Panc1 (cell line): ENCODE data around the gene ATP1B3. TPM values are rescaled to one million over a fixed set of nuclear protein-coding genes. Genes with fewer than 3 reads are reported as not detected.

ENCODE experiments used
- ATAC-seq: fragments of 200-7000 bp; cut with Tn5 transposase; 2 replicates; pipeline ENCODE4 v1.9.1; 2020; ENCODE audit warnings: mild to moderate bottlenecking, moderate library complexity
- BruUV-seq: library from RNA; stranded (reverse); fragments of 400-500 nt; replicated peaks from 2 replicates; lab custom pipeline; 2021; lab: Mats Ljungman, UMichigan
- CTCF ChIA-PET: fragments of 300-600 bp; sonication (Branson Sonifier 250); formaldehyde crosslinking; loops from one replicate; lab custom pipeline; 2022; ENCODE audit warnings: antibody characterized with exemption; lab: Charles Lee
- POLR2A ChIA-PET: fragments of 300-600 bp; sonication (Branson Sonifier 250); formaldehyde crosslinking; loops from one replicate; lab custom pipeline; 2022; ENCODE audit warnings: antibody characterized with exemption; lab: Charles Lee
- DNase-seq: peaks from one replicate; pipeline ENCODE4 v3.0.0-alpha.2; 2010; ENCODE audit warnings: low read depth, low spot score
- H3K27ac ChIP-seq: 2 replicates; pipeline ENCODE4 v1.5.1; 2011; ENCODE audit warnings: mild to moderate bottlenecking, low read length, inconsistent platforms
- H3K27me3 ChIP-seq: fragments of 200-500 bp; sonication (Bioruptor generic); 2 replicates; pipeline ENCODE4 v1.6.0; 2014; ENCODE audit warnings: low read length, inconsistent platforms; ENCODE audit not compliant: control insufficient read depth, insufficient read depth
- H3K36me3 ChIP-seq: fragments of 200-500 bp; sonication (Bioruptor generic); 2 replicates; pipeline ENCODE4 v1.5.1; 2014; ENCODE audit warnings: inconsistent platforms, mild to moderate bottlenecking, low read length, moderate library complexity; ENCODE audit not compliant: control insufficient read depth, insufficient read depth
- H3K4me1 ChIP-seq: 2 replicates; pipeline ENCODE4 v1.5.1; 2011; ENCODE audit warnings: inconsistent platforms, mild to moderate bottlenecking, low read length, moderate library complexity; ENCODE audit not compliant: control insufficient read depth, insufficient read depth
- H3K4me3 ChIP-seq, 2 experiments: 2 replicates each; pipeline ENCODE4 v1.5.1; 2011 to 2012; ENCODE audit warnings: low read depth in 2 of 2, low read length in 2 of 2, mild to moderate bottlenecking in 2 of 2, inconsistent platforms in 1 of 2, moderate library complexity in 1 of 2
- H3K9me3 ChIP-seq: fragments of 200-500 bp; sonication (Bioruptor generic); 2 replicates; pipeline ENCODE4 v1.5.1; 2014; ENCODE audit warnings: low read depth, mild to moderate bottlenecking, inconsistent platforms, low read length, moderate library complexity; ENCODE audit not compliant: control insufficient read depth, insufficient read depth
- POLR2AphosphoS5 ChIP-seq: IDR thresholded peaks from 2 replicates; pipeline ENCODE4 v1.6.1; 2012; ENCODE audit warnings: mild to moderate bottlenecking, low read depth, low read length, moderate library complexity
- SIN3A ChIP-seq: IDR thresholded peaks from 2 replicates; pipeline ENCODE4 v1.6.1; 2012; ENCODE audit warnings: low read depth, mild to moderate bottlenecking, low read length, moderate library complexity, borderline replicate concordance; ENCODE audit not compliant: insufficient read depth
- TCF7L2 ChIP-seq: IDR thresholded peaks from 2 replicates; pipeline ENCODE4 v1.6.1; 2011; ENCODE audit warnings: mild to moderate bottlenecking, low read depth, low read length, inconsistent platforms
- in situ Hi-C: cut with HindIII; loops from 2 replicates; pipeline ENCODE4 v1.10.0; 2016; ENCODE audit warnings: low sequenced_read_pairs, low pct_unique_long_range_greater_than_20kb
- intact Hi-C: fragments of 100-400 bp; cut with micrococcal nuclease; formaldehyde crosslinking; loops from one replicate; pipeline ENCODE4 v1.10.0; 2022; ENCODE audit not compliant: unreplicated experiment
- total RNA-seq: library from RNA; stranded (reverse); gene quantifications from one replicate; pipeline ENCODE4 v1.2.1, GENCODE V29; 2021; ENCODE audit not compliant: unreplicated experiment
- TF ChIP-seq, protein P1 (sequence below): fragments of 450-650 bp; IDR thresholded peaks from 2 replicates; pipeline ENCODE4 v1.5.1; 2017; ENCODE audit warnings: mild to moderate bottlenecking
- TF ChIP-seq, protein P2 (sequence below), 2 experiments: IDR thresholded peaks; 2 replicates each; pipeline ENCODE4 v1.6.1; 2011 to 2012; ENCODE audit warnings: low read depth in 2 of 2, control low read depth in 1 of 2, low read length in 1 of 2, mild to moderate bottlenecking in 1 of 2, moderate library complexity in 1 of 2; ENCODE audit not compliant: insufficient read depth in 1 of 2

The ATP1B3 gene
- total RNA-seq, 1 experiment from 2014 or later: 201 TPM

DNA sequence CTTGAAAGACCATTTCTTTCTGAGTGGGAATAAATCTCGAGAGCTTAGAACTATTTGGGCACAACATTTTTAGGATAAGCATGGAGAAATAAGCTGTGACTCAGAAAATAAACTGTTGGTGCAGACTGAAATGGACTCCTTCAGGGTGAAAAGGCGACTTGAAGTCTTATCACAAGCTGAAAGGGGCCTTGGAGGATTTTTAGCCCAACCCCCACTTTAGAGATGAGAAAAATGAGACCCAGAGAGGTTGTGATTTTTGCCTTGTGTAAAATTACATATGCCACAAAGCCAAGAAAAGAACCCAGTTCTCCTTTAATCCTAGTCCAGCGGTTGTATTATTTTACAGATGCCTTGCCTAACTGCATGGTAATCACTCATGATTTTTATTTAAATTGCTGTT lies 1.5 kb downstream of the ATP1B3 start:
- Histone ChIP-seq H3K36me3 (no peaks in the 10 kb centered on the region; the same call in 1 of the 2 replicates), H3K4me1 (peaks cover 11% of the 10 kb centered on the region; the same call in 1 of the 2 replicates), H3K4me3 (peak overlapping the region; percentile 78 to 83), H3K27me3 (no peaks in the 10 kb centered on the region), H3K27ac (peak overlapping the region; percentile 95), H3K9me3 (no peaks in the 10 kb centered on the region)
- POLR2A ChIA-PET: interaction anchor here (0.7 kb wide), 2 partner anchors 16 to 28 kb away, joined by 13 to 16 read pairs; no protein-coding TSS in a partner anchor
- in situ Hi-C loops (no loop called here), intact Hi-C loops (loop anchor here (10.0 kb wide), 1 partner anchor 413 kb away; no protein-coding TSS in a partner anchor)
- ATAC-seq (no peak), DNase-seq (no peak)
- CTCF ChIA-PET: interaction anchor here (0.6 kb wide), 1 partner anchor 437 kb away, joined by 4 read pairs; no protein-coding TSS in a partner anchor
- BruUV-seq: no TSS peak
- no peak for TF ChIP-seq SIN3A

DNA sequence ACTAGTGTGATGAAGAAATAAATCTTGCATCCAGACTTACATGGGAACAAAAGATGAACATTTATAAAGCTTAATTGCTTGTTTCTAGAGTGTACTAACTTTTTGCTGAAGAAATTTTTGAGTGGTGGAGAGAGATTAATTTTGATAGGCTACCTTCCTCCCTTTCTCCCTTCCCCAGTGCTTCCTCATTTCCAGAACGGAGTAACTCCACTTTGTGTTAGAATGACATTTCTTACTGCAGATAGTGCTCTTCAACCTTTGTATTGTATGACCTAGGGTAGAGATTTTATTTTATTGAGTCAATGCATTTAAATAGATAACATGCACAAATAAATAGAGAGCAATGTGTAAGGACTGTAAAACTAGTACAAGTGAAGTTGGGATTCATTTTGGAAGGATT lies 1.9 kb downstream of the ATP1B3 start:
- DNase-seq (no peak), ATAC-seq (no peak)
- Histone ChIP-seq H3K27ac (peak overlapping the region; percentile 95), H3K36me3 (no peaks in the 10 kb centered on the region; the same call in 1 of the 2 replicates), H3K4me3 (peak overlapping the region; percentile 78 to 83), H3K4me1 (peaks cover 11% of the 10 kb centered on the region; the same call in 1 of the 2 replicates), H3K9me3 (no peaks in the 10 kb centered on the region), H3K27me3 (no peaks in the 10 kb centered on the region)
- TF ChIP-seq SIN3A: no peak
- TF ChIP-seq POLR2AphosphoS5: no peak
- TF ChIP-seq, protein P1, sequence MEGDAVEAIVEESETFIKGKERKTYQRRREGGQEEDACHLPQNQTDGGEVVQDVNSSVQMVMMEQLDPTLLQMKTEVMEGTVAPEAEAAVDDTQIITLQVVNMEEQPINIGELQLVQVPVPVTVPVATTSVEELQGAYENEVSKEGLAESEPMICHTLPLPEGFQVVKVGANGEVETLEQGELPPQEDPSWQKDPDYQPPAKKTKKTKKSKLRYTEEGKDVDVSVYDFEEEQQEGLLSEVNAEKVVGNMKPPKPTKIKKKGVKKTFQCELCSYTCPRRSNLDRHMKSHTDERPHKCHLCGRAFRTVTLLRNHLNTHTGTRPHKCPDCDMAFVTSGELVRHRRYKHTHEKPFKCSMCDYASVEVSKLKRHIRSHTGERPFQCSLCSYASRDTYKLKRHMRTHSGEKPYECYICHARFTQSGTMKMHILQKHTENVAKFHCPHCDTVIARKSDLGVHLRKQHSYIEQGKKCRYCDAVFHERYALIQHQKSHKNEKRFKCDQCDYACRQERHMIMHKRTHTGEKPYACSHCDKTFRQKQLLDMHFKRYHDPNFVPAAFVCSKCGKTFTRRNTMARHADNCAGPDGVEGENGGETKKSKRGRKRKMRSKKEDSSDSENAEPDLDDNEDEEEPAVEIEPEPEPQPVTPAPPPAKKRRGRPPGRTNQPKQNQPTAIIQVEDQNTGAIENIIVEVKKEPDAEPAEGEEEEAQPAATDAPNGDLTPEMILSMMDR: no peak
- BruUV-seq: TSS peak; percentile 75
- intact Hi-C loops (loop anchor here (10.0 kb wide), 1 partner anchor 414 kb away; no protein-coding TSS in a partner anchor), in situ Hi-C loops (no loop called here)
- ChIA-PET CTCF (no interaction called here), POLR2A (interaction anchor here (0.7 kb wide), 1 partner anchor 15 kb away, joined by 16 read pairs; no protein-coding TSS in a partner anchor)

DNA sequence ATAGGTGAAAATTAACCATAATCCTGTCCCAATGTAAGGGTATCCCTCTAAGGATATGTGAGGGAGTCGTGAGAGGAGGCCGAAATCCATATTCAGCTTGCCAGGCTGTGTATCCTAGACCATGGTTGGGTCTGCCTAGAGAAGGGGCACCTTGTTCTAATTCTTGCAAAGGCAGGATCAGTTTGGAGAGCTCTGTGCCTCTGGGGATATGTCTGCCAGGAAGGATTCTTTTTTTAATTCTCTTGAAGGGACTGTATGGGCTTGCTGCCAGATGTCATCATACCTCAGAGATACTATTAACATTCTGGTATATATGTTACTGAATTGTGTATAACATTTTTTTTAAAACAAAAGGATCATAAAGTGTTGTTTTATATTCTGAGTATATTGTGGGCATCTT lies 2.4 kb downstream of the ATP1B3 start:
- no peak for DNase-seq
- ChIA-PET POLR2A (no interaction called here), CTCF (no interaction called here)
- Histone ChIP-seq H3K9me3 (no peaks in the 10 kb centered on the region), H3K4me3 (peak overlapping the region; percentile 78 to 83), H3K27me3 (no peaks in the 10 kb centered on the region), H3K27ac (peak overlapping the region; percentile 95; the same call in 1 of the 2 replicates), H3K4me1 (peaks cover 12% of the 10 kb centered on the region; the same call in 1 of the 2 replicates), H3K36me3 (no peaks in the 10 kb centered on the region; the same call in 1 of the 2 replicates)
- intact Hi-C loops: loop anchor here (10.0 kb wide), 1 partner anchor 414 kb away; no protein-coding TSS in a partner anchor
- in situ Hi-C loops: no loop called here
- TF ChIP-seq, protein P1: no peak
- TF ChIP-seq POLR2AphosphoS5: no peak
- no peak for TF ChIP-seq TCF7L2
- TF ChIP-seq, protein P2, sequence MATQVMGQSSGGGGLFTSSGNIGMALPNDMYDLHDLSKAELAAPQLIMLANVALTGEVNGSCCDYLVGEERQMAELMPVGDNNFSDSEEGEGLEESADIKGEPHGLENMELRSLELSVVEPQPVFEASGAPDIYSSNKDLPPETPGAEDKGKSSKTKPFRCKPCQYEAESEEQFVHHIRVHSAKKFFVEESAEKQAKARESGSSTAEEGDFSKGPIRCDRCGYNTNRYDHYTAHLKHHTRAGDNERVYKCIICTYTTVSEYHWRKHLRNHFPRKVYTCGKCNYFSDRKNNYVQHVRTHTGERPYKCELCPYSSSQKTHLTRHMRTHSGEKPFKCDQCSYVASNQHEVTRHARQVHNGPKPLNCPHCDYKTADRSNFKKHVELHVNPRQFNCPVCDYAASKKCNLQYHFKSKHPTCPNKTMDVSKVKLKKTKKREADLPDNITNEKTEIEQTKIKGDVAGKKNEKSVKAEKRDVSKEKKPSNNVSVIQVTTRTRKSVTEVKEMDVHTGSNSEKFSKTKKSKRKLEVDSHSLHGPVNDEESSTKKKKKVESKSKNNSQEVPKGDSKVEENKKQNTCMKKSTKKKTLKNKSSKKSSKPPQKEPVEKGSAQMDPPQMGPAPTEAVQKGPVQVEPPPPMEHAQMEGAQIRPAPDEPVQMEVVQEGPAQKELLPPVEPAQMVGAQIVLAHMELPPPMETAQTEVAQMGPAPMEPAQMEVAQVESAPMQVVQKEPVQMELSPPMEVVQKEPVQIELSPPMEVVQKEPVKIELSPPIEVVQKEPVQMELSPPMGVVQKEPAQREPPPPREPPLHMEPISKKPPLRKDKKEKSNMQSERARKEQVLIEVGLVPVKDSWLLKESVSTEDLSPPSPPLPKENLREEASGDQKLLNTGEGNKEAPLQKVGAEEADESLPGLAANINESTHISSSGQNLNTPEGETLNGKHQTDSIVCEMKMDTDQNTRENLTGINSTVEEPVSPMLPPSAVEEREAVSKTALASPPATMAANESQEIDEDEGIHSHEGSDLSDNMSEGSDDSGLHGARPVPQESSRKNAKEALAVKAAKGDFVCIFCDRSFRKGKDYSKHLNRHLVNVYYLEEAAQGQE (IDR thresholded peaks at IDR 0.05; ENCODE audit: insufficient read depth in 1 of 2, low read depth in 2 of 2, low read length in 1 of 2): no peak
- no peak for TF ChIP-seq SIN3A
- no peak for ATAC-seq
- BruUV-seq: no TSS peak
